Measurements from ENCODE around the gene ADGRL2.

ADGRL2 gene

DNA sequence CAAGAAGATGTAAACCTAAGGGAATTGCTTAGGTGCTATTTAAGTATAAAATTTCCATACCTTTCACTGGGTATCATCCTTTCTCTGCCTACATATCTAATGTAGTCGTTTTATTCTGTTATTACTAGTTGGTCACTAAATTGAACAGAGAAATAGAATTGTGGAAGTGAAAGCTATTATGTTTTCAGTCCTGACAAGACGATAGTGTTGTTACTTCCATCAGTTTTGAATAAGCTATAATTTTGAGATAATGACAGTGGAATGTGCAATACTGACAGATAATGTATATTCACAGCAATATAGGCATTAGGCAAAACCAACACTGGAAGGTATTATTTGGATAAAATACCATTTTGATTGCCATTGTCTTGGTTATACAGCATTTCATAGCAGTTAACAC lies 181.8 kb downstream of the ADGRL2 start:
- DNase-seq (ENCODE audit: low read depth in 2 of 2), result no peak

DNA sequence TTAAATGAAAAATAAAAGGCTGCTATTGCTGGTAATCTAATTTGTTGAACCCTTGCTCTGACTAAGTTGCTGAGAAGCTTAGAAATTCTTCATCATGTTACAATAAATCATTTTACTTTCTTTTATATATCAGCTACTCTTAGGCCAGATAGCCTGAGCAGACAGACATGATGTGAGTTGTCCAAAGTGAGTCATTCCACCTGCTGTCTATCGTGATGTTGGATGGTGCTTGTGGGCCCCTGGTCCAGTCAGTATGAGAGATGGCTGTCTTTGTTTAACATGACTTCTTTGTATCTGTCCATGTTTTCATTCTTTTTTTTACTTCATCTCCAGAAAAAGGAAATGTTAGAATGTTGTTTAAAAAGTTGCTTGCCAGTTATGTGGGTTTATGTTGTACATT lies 188.8 kb downstream of the ADGRL2 start:
- no peak for DNase-seq (ENCODE audit: low read depth in 2 of 2)

DNA sequence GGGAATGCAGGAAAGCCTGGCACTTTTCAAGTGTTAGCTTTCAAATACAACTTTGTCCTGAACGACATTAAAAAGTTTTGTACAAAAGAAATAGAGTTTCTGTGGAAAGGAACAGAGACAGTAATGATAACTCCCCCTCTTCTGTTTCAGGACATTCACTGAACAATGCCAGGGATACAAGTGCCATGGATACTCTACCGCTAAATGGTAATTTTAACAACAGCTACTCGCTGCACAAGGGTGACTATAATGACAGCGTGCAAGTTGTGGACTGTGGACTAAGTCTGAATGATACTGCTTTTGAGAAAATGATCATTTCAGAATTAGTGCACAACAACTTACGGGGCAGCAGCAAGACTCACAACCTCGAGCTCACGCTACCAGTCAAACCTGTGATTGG lies 189.5 kb downstream of the ADGRL2 start:
- DNase-seq (ENCODE audit: low read depth in 2 of 2), result no peak

DNA sequence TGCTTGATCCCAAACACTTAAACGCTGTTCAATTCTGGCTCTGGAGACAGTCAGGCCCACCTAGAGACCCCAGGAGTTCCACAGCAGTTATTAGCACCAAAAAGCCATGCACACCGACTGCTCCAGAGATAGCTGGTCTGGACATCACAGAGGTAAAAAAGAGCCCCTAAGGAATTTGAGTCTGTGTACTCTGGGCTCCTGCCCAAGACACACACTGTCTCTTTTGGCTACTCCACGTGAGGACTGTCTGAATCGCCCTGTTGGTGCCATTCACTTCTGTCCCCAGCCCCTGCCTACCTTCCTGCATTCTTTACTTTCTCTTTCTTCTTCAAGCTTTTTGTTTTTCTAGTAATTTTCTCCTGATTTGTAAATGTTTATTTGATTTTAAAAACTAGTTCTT lies 197.4 kb downstream of the ADGRL2 start:
- no peak for DNase-seq (ENCODE audit: low read depth in 2 of 2)

DNA sequence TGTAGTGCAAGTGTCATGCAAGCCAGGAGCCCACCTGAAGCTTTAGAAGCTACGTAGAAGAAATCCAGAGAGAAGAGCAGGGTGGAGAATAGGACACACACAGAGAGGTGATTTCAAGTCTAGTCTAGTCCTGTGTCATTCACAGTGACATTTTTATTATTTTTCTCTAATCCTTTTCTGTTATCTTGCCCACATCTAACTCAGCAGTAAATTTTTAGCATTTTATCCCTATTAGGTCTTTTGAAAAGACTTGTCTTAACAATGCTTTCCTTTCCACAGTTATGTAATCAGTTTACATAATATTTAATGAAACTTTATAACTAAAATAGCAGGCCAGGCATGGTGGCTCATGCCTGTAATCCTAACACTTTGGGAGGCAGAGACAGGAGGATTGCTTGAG lies 198.6 kb downstream of the ADGRL2 start:
- DNase-seq (ENCODE audit: low read depth in 2 of 2), result no peak

DNA sequence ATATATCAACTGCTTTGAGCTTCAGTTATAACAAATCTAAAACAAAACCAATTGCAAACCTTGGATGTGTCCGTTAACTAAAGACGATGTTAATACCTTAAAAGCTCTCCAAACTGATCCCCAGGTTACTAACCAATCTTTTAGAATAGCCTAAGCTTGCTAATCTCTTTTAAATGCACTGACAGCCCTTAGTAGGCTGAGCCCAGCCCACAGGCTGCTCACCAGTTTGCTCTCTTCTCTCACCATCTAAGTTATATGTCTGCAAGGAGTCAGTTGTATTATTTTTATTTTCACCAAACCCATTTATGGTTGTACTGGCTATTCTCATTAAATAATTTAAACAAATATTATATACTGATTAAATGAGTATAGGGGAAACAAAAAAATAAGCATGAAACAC lies 199.5 kb downstream of the ADGRL2 start:
- DNase-seq (ENCODE audit: low read depth in 2 of 2), result no peak

- DNase-seq (ENCODE audit: low read depth in 2 of 2), result no peak
Observed at GRCh38 chr1:82001345-82001744, 200.6 kb downstream of the ADGRL2 start.

DNA sequence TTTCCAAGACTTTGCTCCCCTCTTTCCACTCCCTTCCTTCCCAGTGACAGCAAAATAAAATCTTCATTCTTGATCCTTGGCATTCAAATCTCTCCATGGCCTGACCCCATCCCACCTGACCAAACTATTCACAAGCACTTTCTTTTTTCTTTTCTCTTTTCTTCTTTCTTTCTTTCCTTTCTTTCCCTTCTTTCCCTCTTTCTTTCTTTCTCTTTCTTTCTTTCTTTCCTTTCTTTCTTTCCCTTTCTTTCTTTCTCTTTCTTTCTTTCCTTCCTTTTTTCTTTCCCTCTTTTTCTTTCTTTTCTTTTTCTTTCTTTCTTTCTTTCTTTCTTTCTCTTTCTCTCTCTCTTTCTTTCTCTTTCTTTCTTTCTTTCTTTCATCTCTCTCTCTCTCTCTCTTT lies 207.1 kb downstream of the ADGRL2 start:
- no peak for DNase-seq (ENCODE audit: low read depth in 2 of 2)

DNA sequence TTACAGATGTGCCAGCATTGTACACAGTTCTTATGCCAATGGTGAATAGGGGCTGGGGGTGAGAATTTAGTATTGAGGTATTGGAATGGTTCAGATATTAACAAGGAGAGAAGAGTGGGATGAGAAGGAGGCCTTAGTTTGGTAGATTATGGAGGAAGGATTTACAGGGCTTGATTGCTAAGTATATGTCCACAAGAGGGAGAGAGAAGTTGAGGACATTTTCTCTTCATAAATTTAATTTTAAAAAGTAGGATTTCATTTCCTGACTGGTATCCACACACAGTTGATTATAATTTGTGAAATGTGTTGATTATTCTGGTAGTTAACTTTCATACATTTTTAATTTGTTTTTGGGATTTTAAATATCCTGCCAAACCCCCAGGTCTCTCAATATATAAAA lies 213.0 kb downstream of the ADGRL2 start:
- DNase-seq (ENCODE audit: low read depth in 2 of 2), result no peak

DNA sequence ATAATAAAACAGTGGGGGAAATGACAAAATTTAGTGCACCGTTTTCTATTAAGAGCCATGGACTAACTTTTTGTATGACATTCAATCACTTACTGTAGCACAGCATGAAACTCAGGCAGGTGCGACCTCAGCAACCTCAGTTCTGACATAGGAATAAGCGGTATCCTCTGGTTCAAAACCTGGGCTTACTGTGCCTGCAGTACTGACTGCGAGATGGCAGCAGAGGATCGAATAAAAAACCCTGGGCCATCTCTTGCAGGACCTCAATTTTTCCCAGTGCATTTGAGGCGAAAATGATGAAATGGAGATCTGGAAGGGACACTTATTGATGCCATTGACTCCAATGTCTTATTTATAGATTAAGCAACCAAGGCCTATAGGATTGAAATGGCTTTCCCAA lies 214.7 kb downstream of the ADGRL2 start:
- DNase-seq (ENCODE audit: low read depth in 2 of 2), result no peak

DNA sequence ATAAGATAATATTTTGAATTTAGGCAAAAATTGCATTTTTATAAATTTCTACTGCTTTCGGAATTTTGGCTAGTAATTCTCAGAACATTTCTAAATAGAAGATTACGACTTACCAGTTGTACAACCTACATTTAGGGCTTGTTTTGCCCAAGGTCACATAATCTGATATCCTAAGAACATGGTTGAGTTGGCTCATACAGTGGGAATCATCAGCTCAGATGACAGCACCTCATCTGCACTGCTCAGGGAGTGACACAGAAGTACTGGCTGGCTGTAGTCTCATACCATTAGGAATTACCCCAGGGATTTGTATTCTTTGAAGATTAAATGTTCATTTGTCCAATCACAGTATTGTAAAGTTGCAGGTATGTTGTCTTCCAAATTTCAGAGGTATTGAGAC lies 217.6 kb downstream of the ADGRL2 start:
- no peak for DNase-seq (ENCODE audit: low read depth in 2 of 2)

DNA sequence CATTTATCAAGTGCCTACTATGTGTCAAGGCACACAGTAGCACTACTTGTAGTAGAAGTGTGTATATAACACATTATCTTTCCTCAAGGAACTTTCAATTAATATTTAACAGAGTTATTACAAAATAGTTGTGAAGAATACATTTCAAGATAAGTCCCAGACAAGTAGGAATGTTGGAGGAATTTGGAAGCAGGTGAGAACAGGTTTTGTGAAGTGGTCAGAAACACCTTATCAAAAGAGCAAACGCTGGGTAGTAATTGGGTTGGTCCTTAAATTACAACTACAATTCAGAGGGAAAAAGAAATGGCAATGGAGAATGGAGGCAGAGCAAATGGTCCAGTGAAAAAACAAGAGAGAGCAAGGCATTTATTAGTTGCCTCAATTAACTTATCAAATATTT lies 218.8 kb downstream of the ADGRL2 start:
- no peak for DNase-seq (ENCODE audit: low read depth in 2 of 2)

DNA sequence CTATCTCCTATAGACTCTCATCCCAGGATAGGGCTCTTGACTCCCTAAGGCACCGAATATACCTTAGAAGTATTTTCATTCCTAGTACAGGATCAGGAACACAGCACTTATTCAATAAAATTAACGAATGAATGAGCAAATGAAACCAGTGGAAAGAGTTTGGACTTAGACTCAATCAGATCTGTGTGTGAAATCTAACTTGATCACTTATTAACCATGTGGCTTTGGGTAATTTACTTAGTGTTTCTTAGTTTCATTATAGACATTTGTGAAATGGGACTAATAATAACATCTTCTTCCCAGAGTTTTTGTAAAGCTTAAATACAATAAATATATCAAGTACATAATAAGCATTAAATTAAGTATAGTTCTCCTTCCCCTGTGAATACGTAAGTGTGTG lies 230.1 kb downstream of the ADGRL2 start:
- no peak for DNase-seq (ENCODE audit: low read depth in 2 of 2)

- DNase-seq (ENCODE audit: low read depth in 2 of 2), result no peak
Observed at GRCh38 chr1:82032068-82032467, 231.3 kb downstream of the ADGRL2 start.

GRCh38 chr1:82034812-82035211 lies 234.1 kb downstream of the ADGRL2 start:
- no peak for DNase-seq (ENCODE audit: low read depth in 2 of 2)

Data from stimulated activated CD8-positive, alpha-beta memory T cell treated with anti-CD3 and anti-CD28 coated beads, Interleukin-2, amount 100 ng/mL, for 1 hour (primary cell).